ENCODE measurements around the gene ROCK1.
"Not testable (repeated sequence)": the region's sequence is repeated elsewhere in the genome, so short reads cannot be mapped to it uniquely, and the experiment has no call there.

DNA sequence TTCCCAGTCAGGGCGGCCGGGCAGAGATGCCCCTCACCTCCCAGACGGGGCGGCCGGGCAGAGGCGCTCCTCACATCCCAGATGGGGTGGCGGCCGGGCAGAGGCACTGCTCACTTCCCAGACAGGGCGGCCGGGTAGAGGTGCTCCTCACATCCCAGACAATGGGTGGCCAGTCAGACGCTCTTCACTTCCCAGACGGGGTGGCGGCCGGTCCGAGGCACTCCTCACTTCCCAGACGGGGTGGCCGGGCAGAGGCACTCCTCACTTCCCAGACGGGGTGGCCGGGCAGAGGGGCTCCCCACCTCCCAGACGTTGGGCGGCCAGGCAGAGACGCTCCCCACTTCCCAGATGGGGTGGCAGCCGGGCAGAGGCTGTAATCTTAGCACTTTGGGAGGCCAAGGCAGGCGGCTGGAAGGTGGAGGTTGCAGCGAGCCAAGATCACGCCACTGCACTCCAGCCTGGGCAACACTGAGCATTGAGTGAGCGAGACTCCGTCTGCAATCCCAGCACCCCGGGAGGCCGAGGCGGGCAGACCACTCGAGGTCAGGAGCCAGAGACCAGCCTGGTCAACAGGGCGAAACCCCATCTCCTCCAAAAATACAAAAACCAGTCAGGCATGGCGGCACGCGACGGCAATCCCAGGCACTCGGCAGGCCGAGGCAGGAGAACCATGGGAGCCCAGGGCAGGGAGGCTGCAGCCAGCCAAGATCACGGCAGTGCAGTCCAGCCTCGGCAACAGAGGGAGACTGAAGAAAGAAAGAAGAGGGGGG is 26.3 kb upstream of the ROCK1 start:
- TF ChIP-seq, protein P1, sequence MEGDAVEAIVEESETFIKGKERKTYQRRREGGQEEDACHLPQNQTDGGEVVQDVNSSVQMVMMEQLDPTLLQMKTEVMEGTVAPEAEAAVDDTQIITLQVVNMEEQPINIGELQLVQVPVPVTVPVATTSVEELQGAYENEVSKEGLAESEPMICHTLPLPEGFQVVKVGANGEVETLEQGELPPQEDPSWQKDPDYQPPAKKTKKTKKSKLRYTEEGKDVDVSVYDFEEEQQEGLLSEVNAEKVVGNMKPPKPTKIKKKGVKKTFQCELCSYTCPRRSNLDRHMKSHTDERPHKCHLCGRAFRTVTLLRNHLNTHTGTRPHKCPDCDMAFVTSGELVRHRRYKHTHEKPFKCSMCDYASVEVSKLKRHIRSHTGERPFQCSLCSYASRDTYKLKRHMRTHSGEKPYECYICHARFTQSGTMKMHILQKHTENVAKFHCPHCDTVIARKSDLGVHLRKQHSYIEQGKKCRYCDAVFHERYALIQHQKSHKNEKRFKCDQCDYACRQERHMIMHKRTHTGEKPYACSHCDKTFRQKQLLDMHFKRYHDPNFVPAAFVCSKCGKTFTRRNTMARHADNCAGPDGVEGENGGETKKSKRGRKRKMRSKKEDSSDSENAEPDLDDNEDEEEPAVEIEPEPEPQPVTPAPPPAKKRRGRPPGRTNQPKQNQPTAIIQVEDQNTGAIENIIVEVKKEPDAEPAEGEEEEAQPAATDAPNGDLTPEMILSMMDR (IDR thresholded peaks at IDR 0.05; ENCODE audit: low read depth, low read length): not testable (repeated sequence)
- not testable (repeated sequence) for TF ChIP-seq POLR2A (IDR thresholded peaks at IDR 0.05; ENCODE audit: extremely low read depth, insufficient read length)
